Lower lobe of right lung (tissue), 2 donors: ENCODE data around the gene CD81. TPM values are rescaled to one million over a fixed set of nuclear protein-coding genes. Genes with fewer than 3 reads are reported as not detected.

Experiments
- ATAC-seq, 2 donors: fragments of 200-7000 bp; cut with Tn5 transposase; one replicate each; pipeline ENCODE4 v1.9.1; 2020 to 2022; ENCODE audit warnings: mild to moderate bottlenecking in 2 of 2, moderate library complexity in 2 of 2
- DNase-seq: peaks from one replicate; pipeline ENCODE4 v3.0.0-alpha.2; 2020
- H3K27ac ChIP-seq: fragments of 200-600 bp; one replicate; pipeline ENCODE4 v1.8.0; 2022
- H3K27me3 ChIP-seq: fragments of 200-600 bp; one replicate; pipeline ENCODE4 v1.8.0; 2022; ENCODE audit warnings: low read depth
- H3K36me3 ChIP-seq: fragments of 200-600 bp; one replicate; pipeline ENCODE4 v1.8.0; 2022; ENCODE audit warnings: mild to moderate bottlenecking
- H3K4me1 ChIP-seq: fragments of 200-600 bp; one replicate; pipeline ENCODE4 v1.8.0; 2022
- H3K4me3 ChIP-seq: fragments of 200-600 bp; one replicate; pipeline ENCODE4 v1.8.0; 2022; ENCODE audit warnings: mild to moderate bottlenecking
- H3K9me3 ChIP-seq: fragments of 200-600 bp; one replicate; pipeline ENCODE4 v1.8.0; 2022
- intact Hi-C: fragments of 100-400 bp; cut with DNase I; formaldehyde crosslinking; loops from one replicate; pipeline ENCODE4 v1.11.0; 2022
- total RNA-seq: library from RNA; stranded (reverse); fragmentation: NEBNext Ultra II Directional; extraction: Animal tissue kit (Norgen Biotek cat#: 25700); gene quantifications from one replicate; pipeline ENCODE4 v1.2.1, GENCODE V29; 2021
- TF ChIP-seq, protein P1 (sequence below): fragments of 200-600 bp; IDR thresholded peaks from one replicate; pipeline ENCODE4 v1.8.0; 2022; ENCODE audit warnings: antibody characterized with exemption, mild to moderate bottlenecking
- donor health status: DM: no; HTN: yes; CAD: no; lungs with severe emphysema.

The CD81 gene
- total RNA-seq, 1 donor from 2014 or later: 850 TPM

- Histone ChIP-seq H3K4me3 (no peak overlapping the region), H3K36me3 (no peaks in the 10 kb centered on the region), H3K27ac (no peak overlapping the region), H3K27me3 (no peaks in the 10 kb centered on the region), H3K9me3 (no peaks in the 10 kb centered on the region), H3K4me1 (peaks cover 13% of the 10 kb centered on the region)
- intact Hi-C loops: no loop called here
- TF ChIP-seq, protein P1, sequence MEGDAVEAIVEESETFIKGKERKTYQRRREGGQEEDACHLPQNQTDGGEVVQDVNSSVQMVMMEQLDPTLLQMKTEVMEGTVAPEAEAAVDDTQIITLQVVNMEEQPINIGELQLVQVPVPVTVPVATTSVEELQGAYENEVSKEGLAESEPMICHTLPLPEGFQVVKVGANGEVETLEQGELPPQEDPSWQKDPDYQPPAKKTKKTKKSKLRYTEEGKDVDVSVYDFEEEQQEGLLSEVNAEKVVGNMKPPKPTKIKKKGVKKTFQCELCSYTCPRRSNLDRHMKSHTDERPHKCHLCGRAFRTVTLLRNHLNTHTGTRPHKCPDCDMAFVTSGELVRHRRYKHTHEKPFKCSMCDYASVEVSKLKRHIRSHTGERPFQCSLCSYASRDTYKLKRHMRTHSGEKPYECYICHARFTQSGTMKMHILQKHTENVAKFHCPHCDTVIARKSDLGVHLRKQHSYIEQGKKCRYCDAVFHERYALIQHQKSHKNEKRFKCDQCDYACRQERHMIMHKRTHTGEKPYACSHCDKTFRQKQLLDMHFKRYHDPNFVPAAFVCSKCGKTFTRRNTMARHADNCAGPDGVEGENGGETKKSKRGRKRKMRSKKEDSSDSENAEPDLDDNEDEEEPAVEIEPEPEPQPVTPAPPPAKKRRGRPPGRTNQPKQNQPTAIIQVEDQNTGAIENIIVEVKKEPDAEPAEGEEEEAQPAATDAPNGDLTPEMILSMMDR: no peak
- DNase-seq (no peak), ATAC-seq (peak; percentile 4 to 8)
Observed at GRCh38 chr11:2367266-2368160, 9.6 kb upstream of the CD81 start.

GRCh38 chr11:2368178-2368850, 8.8 kb upstream of the CD81 start:
- intact Hi-C loops: no loop called here
- TF ChIP-seq, protein P1: no peak
- ATAC-seq: no peak

DNA sequence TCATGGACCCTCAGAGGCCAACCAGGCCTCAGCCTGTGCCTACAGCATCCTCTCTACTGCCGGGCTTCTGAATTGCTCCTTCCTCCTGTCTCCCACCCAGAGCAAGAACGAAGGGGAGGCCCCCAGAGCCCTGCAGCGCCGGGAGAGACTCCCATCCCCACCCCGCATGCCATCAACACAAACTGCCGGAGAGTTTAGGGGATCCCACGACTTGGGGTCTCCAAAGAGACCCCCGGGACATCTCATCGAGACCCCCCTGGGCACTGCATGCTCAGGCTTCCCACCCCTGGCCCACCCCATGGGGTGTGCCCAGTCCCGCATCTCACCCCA, 8.3 kb upstream of the CD81 start:
- Histone ChIP-seq H3K27me3 (no peaks in the 10 kb centered on the region), H3K9me3 (no peaks in the 10 kb centered on the region), H3K4me1 (peaks cover 13% of the 10 kb centered on the region), H3K4me3 (no peak overlapping the region), H3K36me3 (no peaks in the 10 kb centered on the region), H3K27ac (no peak overlapping the region)
- DNase-seq: no peak
- intact Hi-C loops: no loop called here
- TF ChIP-seq, protein P1: no peak
- no peak for ATAC-seq

More at GRCh38 chr11:2368178-2368850, 8.8 kb upstream of the CD81 start:
- H3K4me1 ChIP-seq: peaks cover 13% of the 10 kb centered on the region
- H3K27ac ChIP-seq: no peak overlapping the region
- no peaks in the 10 kb centered on the region for H3K9me3 ChIP-seq
- no peaks in the 10 kb centered on the region for H3K36me3 ChIP-seq
- no peak for DNase-seq
- no peaks in the 10 kb centered on the region for H3K27me3 ChIP-seq
- no peak overlapping the region for H3K4me3 ChIP-seq

GRCh38 chr11:2369320-2369719, 7.8 kb upstream of the CD81 start:
- H3K9me3 ChIP-seq: no peaks in the 10 kb centered on the region
- no peak overlapping the region for H3K27ac ChIP-seq
- H3K4me1 ChIP-seq: peaks cover 13% of the 10 kb centered on the region
- no peaks in the 10 kb centered on the region for H3K36me3 ChIP-seq
- TF ChIP-seq, protein P1: no peak
- no peak for DNase-seq
- H3K4me3 ChIP-seq: no peak overlapping the region
- intact Hi-C loops: no loop called here
- no peaks in the 10 kb centered on the region for H3K27me3 ChIP-seq
- no peak for ATAC-seq

DNA sequence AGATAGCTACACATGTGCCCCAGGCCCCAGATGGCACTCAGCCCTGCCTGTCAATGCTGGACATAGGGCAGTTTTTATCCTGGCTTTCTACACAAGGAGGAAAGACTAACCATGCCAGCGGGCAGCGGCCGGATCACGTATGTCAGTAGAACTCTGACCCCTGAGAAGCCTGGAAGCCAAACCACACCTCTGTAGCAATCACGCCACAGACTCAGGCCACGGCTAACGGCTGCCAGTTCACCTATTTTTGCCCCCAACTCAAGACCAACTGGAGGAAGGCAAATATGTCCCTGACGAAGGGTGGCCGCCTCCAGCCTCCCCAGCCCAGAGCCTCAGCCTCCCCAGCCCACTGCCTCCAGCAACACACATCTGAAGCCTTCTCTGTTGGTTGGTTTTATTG, 7.2 kb upstream of the CD81 start:
- H3K4me1 ChIP-seq: peaks cover 13% of the 10 kb centered on the region
- no peaks in the 10 kb centered on the region for H3K9me3 ChIP-seq
- no peak overlapping the region for H3K27ac ChIP-seq
- no peaks in the 10 kb centered on the region for H3K36me3 ChIP-seq
- intact Hi-C loops: no loop called here
- TF ChIP-seq, protein P1: no peak
- no peak for DNase-seq
- H3K4me3 ChIP-seq: no peak overlapping the region
- no peak for ATAC-seq
- no peaks in the 10 kb centered on the region for H3K27me3 ChIP-seq
